Neural progenitor cell (in vitro differentiated cells): ENCODE results near the gene MAD1L1. TPM values are rescaled to one million over a fixed set of nuclear protein-coding genes. Genes with fewer than 3 reads are reported as not detected.

Experiments used
- DNase-seq: peaks from one replicate; pipeline ENCODE4 v3.0.0-alpha.2; 2016; ENCODE audit warnings: low spot score
- H2AFZ ChIP-seq: fragments of 200-600 bp; sonication (generic); replicated peaks from 2 replicates; pipeline ENCODE4 v1.6.1; 2016; ENCODE audit warnings: antibody characterized with exemption
- H3F3A ChIP-seq: fragments of 200-600 bp; sonication (generic); 2 replicates; pipeline ENCODE4 v1.6.1; 2016; ENCODE audit warnings: antibody characterized with exemption, low read depth
- H3K27ac ChIP-seq: fragments of 200-600 bp; sonication (generic); 2 replicates; pipeline ENCODE4 v1.5.1; 2016; ENCODE audit warnings: mild to moderate bottlenecking
- H3K27me3 ChIP-seq: fragments of 200-600 bp; sonication (generic); 2 replicates; pipeline ENCODE4 v1.6.1; 2016; ENCODE audit warnings: mild to moderate bottlenecking, moderate library complexity
- H3K36me3 ChIP-seq: fragments of 200-600 bp; sonication (generic); 2 replicates; pipeline ENCODE4 v1.5.1; 2016
- H3K4me1 ChIP-seq: fragments of 200-600 bp; sonication (generic); 2 replicates; pipeline ENCODE4 v1.6.1; 2016; ENCODE audit warnings: mixed run types
- H3K4me2 ChIP-seq: fragments of 200-600 bp; sonication (generic); 2 replicates; pipeline ENCODE4 v1.6.1; 2016
- H3K4me3 ChIP-seq: fragments of 200-600 bp; sonication (generic); 2 replicates; pipeline ENCODE4 v1.5.1; 2016
- H3K79me2 ChIP-seq: fragments of 200-600 bp; sonication (generic); 2 replicates; pipeline ENCODE4 v1.6.1; 2016; ENCODE audit warnings: low read depth
- H3K9ac ChIP-seq: fragments of 200-600 bp; sonication (generic); 2 replicates; pipeline ENCODE4 v1.6.1; 2016
- H3K9me3 ChIP-seq: fragments of 200-600 bp; sonication (generic); 2 replicates; pipeline ENCODE4 v1.5.1; 2016; ENCODE audit warnings: low read depth
- H4K20me1 ChIP-seq: fragments of 200-600 bp; sonication (generic); 2 replicates; pipeline ENCODE4 v1.6.1; 2016; ENCODE audit warnings: low read depth
- H3K27ac Mint-ChIP-seq: 3 replicates; pipeline ENCODE4 v1.8.0; 2021; ENCODE audit warnings: mixed read lengths
- H3K27me3 Mint-ChIP-seq: 2 replicates; pipeline ENCODE4 v1.8.0; 2022; ENCODE audit warnings: low read depth, mild to moderate bottlenecking, inconsistent platforms, moderate library complexity, mixed read lengths; ENCODE audit not compliant: insufficient read depth
- H3K36me3 Mint-ChIP-seq: 3 replicates; pipeline ENCODE4 v1.8.0; 2021; ENCODE audit warnings: mixed read lengths
- H3K4me1 Mint-ChIP-seq: 3 replicates; pipeline ENCODE4 v1.8.0; 2021; ENCODE audit warnings: mixed read lengths
- H3K4me3 Mint-ChIP-seq: 3 replicates; pipeline ENCODE4 v1.8.0; 2021; ENCODE audit warnings: mild to moderate bottlenecking, moderate library complexity, mixed read lengths
- H3K9me3 Mint-ChIP-seq: 3 replicates; pipeline ENCODE4 v1.8.0; 2020; ENCODE audit warnings: mixed read lengths
- CTCF ChIP-seq: fragments of 200-600 bp; sonication (generic); IDR thresholded peaks from 2 replicates; pipeline ENCODE4 v1.5.1; 2017; ENCODE audit warnings: antibody characterized with exemption, mild to moderate bottlenecking
- EZH2 ChIP-seq: fragments of 200-600 bp; sonication (generic); IDR thresholded peaks from 2 replicates; pipeline ENCODE4 v1.6.1; 2017; ENCODE audit warnings: antibody characterized with exemption, mild to moderate bottlenecking, moderate library complexity
- EZH2phosphoT487 ChIP-seq: fragments of 200-600 bp; sonication (generic); IDR thresholded peaks from 2 replicates; pipeline ENCODE4 v1.6.1; 2017; ENCODE audit warnings: antibody characterized with exemption
- total RNA-seq: library from RNA; depleted of rRNA; stranded (reverse); fragments of >200 nt; gene quantifications from 2 replicates; pipeline ENCODE4 v1.2.3, GENCODE V29; 2015; ENCODE audit warnings: low replicate concordance

Gene MAD1L1
- total RNA-seq, 1 donor from 2014 or later = 23.7 TPM

GRCh38 chr7:2109251-2109872 lies 123.4 kb downstream of the MAD1L1 start:
- peak overlapping the region; percentile 86 for H3K27ac ChIP-seq
- no peak for TF ChIP-seq CTCF
- TF ChIP-seq EZH2 = no peak
- no peak for TF ChIP-seq EZH2phosphoT487
- H3K36me3 Mint-ChIP-seq = peaks cover 8% of the 10 kb centered on the region
- no peaks in the 10 kb centered on the region for H3K27me3 ChIP-seq
- peaks cover 83% of the 10 kb centered on the region for H3K4me1 Mint-ChIP-seq
- peaks cover 27% of the 10 kb centered on the region for H4K20me1 ChIP-seq
- H3K9ac ChIP-seq = no peak overlapping the region
- peaks cover 6% of the 10 kb centered on the region for H3K27me3 Mint-ChIP-seq
- H3K4me3 ChIP-seq = no peak overlapping the region
- no peaks in the 10 kb centered on the region for H3K9me3 ChIP-seq
- H3K79me2 ChIP-seq = no peaks in the 10 kb centered on the region
- peak overlapping the region; percentile 88 for H3K27ac Mint-ChIP-seq
- no peak for DNase-seq
- no peaks in the 10 kb centered on the region for H3K36me3 ChIP-seq
- H3K4me3 Mint-ChIP-seq = peak overlapping the region; percentile 55
- no peak overlapping the region for H2AFZ ChIP-seq
- peaks cover 73% of the 10 kb centered on the region for H3K4me1 ChIP-seq
- H3K4me2 ChIP-seq = peak overlapping the region; percentile 73
- peaks cover 36% of the 10 kb centered on the region for H3F3A ChIP-seq
- H3K9me3 Mint-ChIP-seq = no peaks in the 10 kb centered on the region

GRCh38 chr7:2108501-2109250 lies 124.1 kb downstream of the MAD1L1 start:
- H3K36me3 ChIP-seq = no peaks in the 10 kb centered on the region
- DNase-seq = peak; percentile 83
- Mint-ChIP-seq H3K4me1 (peaks cover 89% of the 10 kb centered on the region), H3K36me3 (peaks cover 2% of the 10 kb centered on the region), H3K27me3 (peaks cover 6% of the 10 kb centered on the region), H3K4me3 (peak overlapping the region; percentile 55), H3K9me3 (no peaks in the 10 kb centered on the region), H3K27ac (peak overlapping the region; percentile 88)
- H4K20me1 ChIP-seq = peaks cover 27% of the 10 kb centered on the region
- no peak overlapping the region for H2AFZ ChIP-seq
- peak overlapping the region; percentile 14 for H3K4me3 ChIP-seq
- no peaks in the 10 kb centered on the region for H3K79me2 ChIP-seq
- H3K27ac ChIP-seq = peak overlapping the region; percentile 86
- no peaks in the 10 kb centered on the region for H3K27me3 ChIP-seq
- TF ChIP-seq EZH2 (no peak), CTCF (no peak), EZH2phosphoT487 (peak; percentile 55)
- no peak overlapping the region for H3K9ac ChIP-seq
- H3K9me3 ChIP-seq = no peaks in the 10 kb centered on the region
- peak overlapping the region; percentile 73 for H3K4me2 ChIP-seq
- H3F3A ChIP-seq = peaks cover 36% of the 10 kb centered on the region
- H3K4me1 ChIP-seq = peaks cover 79% of the 10 kb centered on the region

GRCh38 chr7:2108071-2108455 lies 124.7 kb downstream of the MAD1L1 start:
- H3K27ac ChIP-seq = peak overlapping the region; percentile 86
- no peaks in the 10 kb centered on the region for H3K79me2 ChIP-seq
- no peak overlapping the region for H3K9ac ChIP-seq
- peak; percentile 57 for DNase-seq
- Mint-ChIP-seq H3K4me1 (peaks cover 91% of the 10 kb centered on the region), H3K27ac (peak overlapping the region; percentile 76), H3K36me3 (no peaks in the 10 kb centered on the region), H3K9me3 (no peaks in the 10 kb centered on the region), H3K4me3 (no peak overlapping the region), H3K27me3 (peaks cover 6% of the 10 kb centered on the region)
- no peak overlapping the region for H2AFZ ChIP-seq
- H3K27me3 ChIP-seq = no peaks in the 10 kb centered on the region
- TF ChIP-seq CTCF = no peak
- no peak for TF ChIP-seq EZH2
- no peak for TF ChIP-seq EZH2phosphoT487
- H3K9me3 ChIP-seq = no peaks in the 10 kb centered on the region
- no peaks in the 10 kb centered on the region for H3K36me3 ChIP-seq
- H3K4me2 ChIP-seq = peak overlapping the region; percentile 73
- peaks cover 27% of the 10 kb centered on the region for H4K20me1 ChIP-seq
- peaks cover 79% of the 10 kb centered on the region for H3K4me1 ChIP-seq
- H3F3A ChIP-seq = peaks cover 36% of the 10 kb centered on the region
- no peak overlapping the region for H3K4me3 ChIP-seq
